ENCODE measurements around the gene PARD3B. TPM values are rescaled to one million over a fixed set of nuclear protein-coding genes. Genes with fewer than 3 reads are reported as not detected.

The PARD3B gene
- total RNA-seq, 1 donor from 2014 or later, result 6.5 TPM

DNA sequence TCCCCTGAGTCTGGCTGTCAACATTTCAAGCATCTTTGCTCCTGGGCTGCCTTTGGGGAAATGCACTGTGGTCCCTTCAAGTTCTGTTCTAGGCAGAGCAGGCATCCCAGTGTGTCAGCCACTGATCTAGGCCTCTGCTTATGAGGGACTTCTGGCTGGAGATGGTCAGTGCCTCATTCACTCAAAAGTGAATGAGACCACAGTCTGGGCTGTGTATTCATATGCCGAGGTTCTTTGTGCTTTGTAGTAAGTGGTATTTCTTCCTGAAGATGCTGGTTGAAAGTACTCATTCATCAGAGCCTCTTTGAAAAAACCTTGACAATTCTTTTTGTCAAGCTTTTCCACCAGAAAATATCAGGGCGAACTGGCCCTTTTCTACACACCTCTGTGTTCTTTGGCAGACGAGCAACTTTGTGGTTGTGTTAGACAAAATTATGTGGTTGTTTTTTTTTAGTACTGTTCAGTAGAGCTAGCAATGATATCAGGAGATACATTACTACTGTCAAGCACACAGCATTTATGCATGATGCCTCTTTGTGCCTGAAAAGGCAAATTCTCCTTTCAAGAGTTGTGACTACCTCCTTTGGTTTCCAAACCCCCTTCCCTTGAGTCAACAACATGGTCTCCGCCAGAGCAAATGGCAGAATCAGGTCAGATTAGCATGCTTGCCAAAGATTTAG lies 626.1 kb downstream of the PARD3B start:
- no peak for DNase-seq (ENCODE audit: low read depth)
- Histone ChIP-seq H3K27me3 (ENCODE audit: control insufficient read depth, insufficient read depth, low read length) (no peaks in the 10 kb centered on the region), H3K36me3 (ENCODE audit: control insufficient read depth, insufficient read depth, low read length) (no peaks in the 10 kb centered on the region), H3K4me3 (ENCODE audit: low read depth, low read length) (no peak overlapping the region)
- TF ChIP-seq CTCF (IDR thresholded peaks at IDR 0.05; ENCODE audit: insufficient read depth, low read length, poor library complexity, severe bottlenecking), result no peak

GRCh38 chr2:205175831-205176230 lies 630.6 kb downstream of the PARD3B start:
- no peaks in the 10 kb centered on the region for H3K27me3 ChIP-seq (ENCODE audit: control insufficient read depth, insufficient read depth, low read length)

DNA sequence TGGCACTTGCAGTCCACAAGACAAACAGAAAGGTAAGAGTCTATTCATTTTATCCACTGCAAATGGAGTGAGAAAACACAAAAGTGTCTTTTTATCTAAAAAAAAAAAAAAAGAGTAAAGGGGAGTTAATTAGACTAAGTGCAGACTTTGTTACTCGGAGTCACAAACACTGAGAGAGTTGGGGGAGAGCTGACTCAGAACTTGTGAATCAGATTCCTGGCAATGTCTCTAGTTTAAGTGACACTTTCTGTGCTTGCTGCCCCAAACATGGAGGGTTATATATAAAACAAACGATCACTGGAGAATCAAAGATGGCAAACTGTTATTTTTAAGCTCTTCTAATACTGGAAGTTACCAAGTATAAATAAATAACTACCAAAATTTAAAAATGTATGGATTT lies 631.3 kb downstream of the PARD3B start:
- no peak for TF ChIP-seq CTCF (IDR thresholded peaks at IDR 0.05; ENCODE audit: insufficient read depth, low read length, poor library complexity, severe bottlenecking)
- Histone ChIP-seq H3K36me3 (ENCODE audit: control insufficient read depth, insufficient read depth, low read length) (no peaks in the 10 kb centered on the region), H3K4me3 (ENCODE audit: low read depth, low read length) (no peak overlapping the region), H3K27me3 (ENCODE audit: control insufficient read depth, insufficient read depth, low read length) (no peaks in the 10 kb centered on the region)
- DNase-seq (ENCODE audit: low read depth), result no peak

More at GRCh38 chr2:205175831-205176230, 630.6 kb downstream of the PARD3B start:
- no peak for TF ChIP-seq CTCF (IDR thresholded peaks at IDR 0.05; ENCODE audit: insufficient read depth, low read length, poor library complexity, severe bottlenecking)
- Histone ChIP-seq H3K36me3 (ENCODE audit: control insufficient read depth, insufficient read depth, low read length) (no peaks in the 10 kb centered on the region), H3K4me3 (ENCODE audit: low read depth, low read length) (no peak overlapping the region)
- DNase-seq (ENCODE audit: low read depth), result no peak

DNA sequence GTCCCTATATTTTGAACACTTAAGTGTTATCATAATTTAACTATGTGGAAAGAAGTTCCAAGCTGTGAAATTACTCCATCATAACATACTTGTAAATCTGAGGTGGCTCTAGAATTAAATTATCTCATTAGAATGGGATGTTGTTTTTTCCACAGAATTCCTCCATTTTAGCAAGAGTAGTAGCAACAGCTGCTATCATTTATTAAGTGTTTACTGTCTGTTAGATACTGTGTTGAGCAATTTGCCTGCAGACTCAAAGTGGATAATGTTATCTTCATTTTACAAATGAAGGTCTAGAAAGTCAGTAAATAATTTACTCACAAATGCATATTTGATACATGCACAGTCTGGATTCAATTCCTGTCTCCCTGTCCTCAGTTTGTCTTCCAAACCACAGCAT lies 632.3 kb downstream of the PARD3B start:
- TF ChIP-seq CTCF (IDR thresholded peaks at IDR 0.05; ENCODE audit: insufficient read depth, low read length, poor library complexity, severe bottlenecking), result no peak
- no peak for DNase-seq (ENCODE audit: low read depth)
- Histone ChIP-seq H3K27me3 (ENCODE audit: control insufficient read depth, insufficient read depth, low read length) (no peaks in the 10 kb centered on the region), H3K4me3 (ENCODE audit: low read depth, low read length) (no peak overlapping the region), H3K36me3 (ENCODE audit: control insufficient read depth, insufficient read depth, low read length) (no peaks in the 10 kb centered on the region)

GRCh38 chr2:205180730-205181129 lies 635.5 kb downstream of the PARD3B start:
- H3K4me3 ChIP-seq (ENCODE audit: low read depth, low read length), result no peak overlapping the region
- no peaks in the 10 kb centered on the region for H3K27me3 ChIP-seq (ENCODE audit: control insufficient read depth, insufficient read depth, low read length)
- H3K36me3 ChIP-seq (ENCODE audit: control insufficient read depth, insufficient read depth, low read length), result no peaks in the 10 kb centered on the region
- DNase-seq (ENCODE audit: low read depth), result no peak
- no peak for TF ChIP-seq CTCF (IDR thresholded peaks at IDR 0.05; ENCODE audit: insufficient read depth, low read length, poor library complexity, severe bottlenecking)

GRCh38 chr2:205187731-205188130 lies 642.5 kb downstream of the PARD3B start:
- no peak for TF ChIP-seq CTCF (IDR thresholded peaks at IDR 0.05; ENCODE audit: insufficient read depth, low read length, poor library complexity, severe bottlenecking)
- H3K36me3 ChIP-seq (ENCODE audit: control insufficient read depth, insufficient read depth, low read length), result no peaks in the 10 kb centered on the region
- H3K27me3 ChIP-seq (ENCODE audit: control insufficient read depth, insufficient read depth, low read length), result no peaks in the 10 kb centered on the region
- H3K4me3 ChIP-seq (ENCODE audit: low read depth, low read length), result no peak overlapping the region
- DNase-seq (ENCODE audit: low read depth), result no peak

All from kidney epithelial cell (primary cell).